ENCODE data around the gene OTUD6A. TPM values are rescaled to one million over a fixed set of nuclear protein-coding genes. Genes with fewer than 3 reads are reported as not detected.
"Not testable (repeated sequence)": the region's sequence is repeated elsewhere in the genome, so short reads cannot be mapped to it uniquely, and the experiment has no call there.

OTUD6A gene
- total and polyA plus RNA-seq, 9 of the 15 experiments (the other 6 are each of a cell fraction or from before 2014, with no cell fraction given) = not detected

DNA sequence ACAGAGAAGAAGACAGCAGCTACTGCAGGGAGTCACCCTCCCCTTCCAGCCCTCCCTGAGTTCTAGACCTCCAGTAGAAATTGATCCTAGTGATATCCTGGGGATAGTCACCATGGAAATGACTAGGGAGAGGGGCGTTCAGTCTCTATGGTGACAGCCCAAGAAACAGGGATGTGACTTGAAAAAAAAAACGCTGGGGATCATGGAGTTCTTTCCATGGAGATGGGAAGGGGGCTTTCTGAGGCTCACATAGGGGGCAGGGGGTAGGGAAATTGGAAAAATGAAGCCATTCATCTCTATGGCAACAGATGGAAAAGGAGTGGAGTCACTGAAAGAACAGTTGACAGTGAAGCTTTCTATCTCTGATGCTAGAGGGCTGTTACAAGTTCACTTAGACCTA is 43.0 kb downstream of the OTUD6A start:
- WGBS (ENCODE audit: insufficient coverage, low coverage, missing lambda C conversion rate) = 0% methylated on average over 2 of the region's 2 CpGs
- intact Hi-C loops (cut with micrococcal nuclease) (no loop called here), in situ Hi-C loops (cut with MboI) (no loop called here)
- no peak overlapping the region for H3K4me3 ChIP-seq
- ChIA-PET CTCF (ENCODE audit: low intra/inter-chr PET ratio) (no interaction called here), POLR2A (no interaction called here)
- H4K20me1 ChIP-seq (replicated peaks; ENCODE audit: control insufficient read depth, insufficient read depth, low read length) = no peaks in the 10 kb centered on the region
- TF ChIP-seq GTF2F1 (IDR thresholded peaks at IDR 0.05; ENCODE audit: low read depth, low read length) = no peak
- no peak for TF ChIP-seq ERF (CRISPR knock-in tag; IDR thresholded peaks at IDR 0.05)
- no TSS peak for BruUV-seq (replicated peaks)
- H3K27me3 ChIP-seq (ENCODE audit: control insufficient read depth in 2 of 2, insufficient read depth in 2 of 2, low read length in 2 of 2) = no peaks in the 10 kb centered on the region
- no peaks in the 10 kb centered on the region for H3K9me1 ChIP-seq (ENCODE audit: control insufficient read depth, insufficient read depth, low read length)
- H3K27ac ChIP-seq (ENCODE audit: extremely low read depth, low read depth, low read length) = no peak overlapping the region
- no peak overlapping the region for H3K4me2 ChIP-seq (ENCODE audit: insufficient read depth, low read length)
- no peaks in the 10 kb centered on the region for H3K4me1 ChIP-seq (replicated peaks in 1 of 2; ENCODE audit: control insufficient read depth in 2 of 2, insufficient read depth in 2 of 2, low read length in 2 of 2)
- no peaks in the 10 kb centered on the region for H3K9me3 ChIP-seq (replicated peaks; ENCODE audit: control insufficient read depth, insufficient read depth, low read depth, low read length)
- H3K79me2 ChIP-seq (ENCODE audit: control insufficient read depth, insufficient read depth, low read length) = no peaks in the 10 kb centered on the region
- FAIRE-seq (no peak), ATAC-seq (no peak), DNase-seq (ENCODE audit: extremely low read depth in 1 of 4, low spot score in 3 of 4) (no peak)
- no peaks in the 10 kb centered on the region for H3K36me3 ChIP-seq (ENCODE audit: control insufficient read depth, insufficient read depth, low read length)
- H3K9ac ChIP-seq (ENCODE audit: insufficient read depth in 1 of 2, low read depth in 2 of 2, low read length in 2 of 2) = no peak overlapping the region
- H2AFZ ChIP-seq (ENCODE audit: low read depth, low read length) = no peak overlapping the region

DNA sequence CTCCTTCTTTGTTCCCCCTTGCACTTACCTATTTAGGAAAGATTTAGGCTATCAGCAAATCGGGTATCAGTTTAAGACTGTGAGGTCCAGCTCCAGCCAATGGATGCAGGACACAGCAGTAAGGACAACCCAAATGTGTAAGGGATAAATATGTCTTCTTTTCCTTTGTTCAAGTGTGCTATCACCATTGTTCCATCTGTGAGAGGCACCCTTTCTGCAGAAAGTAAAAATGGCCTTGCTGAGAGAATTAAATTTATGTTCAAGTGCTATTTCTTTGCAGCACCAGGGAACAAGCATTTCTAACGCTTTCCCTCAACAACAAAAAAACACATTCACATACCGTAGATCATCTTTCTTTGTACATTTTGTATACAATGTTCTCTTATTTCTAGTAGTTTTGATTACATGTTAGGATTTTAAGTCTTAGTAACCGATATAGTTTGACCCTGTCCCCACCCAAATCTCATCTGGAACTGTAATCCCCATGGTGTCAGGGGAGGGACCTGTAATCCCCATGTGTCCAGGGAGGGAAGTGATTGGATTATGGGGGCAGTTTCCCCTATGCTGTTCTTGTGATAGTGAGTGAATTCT is 49.3 kb downstream of the OTUD6A start:
- TF ChIP-seq TRIM28 (IDR thresholded peaks at IDR 0.05) (0 out of 2 replicates have a peak, but pooled peaks have one; percentile 25), ZNF561 (CRISPR knock-in tag; conservative IDR thresholded peaks at IDR 0.05) (0 out of 2 replicates have a peak, but pooled peaks have one; percentile 50)
- H3K9me3 ChIP-seq (replicated peaks; ENCODE audit: control insufficient read depth, insufficient read depth, low read depth, low read length); H3K9me1 ChIP-seq (ENCODE audit: control insufficient read depth, insufficient read depth, low read length); H3K9ac ChIP-seq (ENCODE audit: insufficient read depth in 1 of 2, low read depth in 2 of 2, low read length in 2 of 2); H3K36me3 ChIP-seq (ENCODE audit: control insufficient read depth, insufficient read depth, low read length); H3K79me2 ChIP-seq (ENCODE audit: control insufficient read depth, insufficient read depth, low read length); DNase-seq (ENCODE audit: extremely low read depth in 1 of 4, low spot score in 3 of 4); H3K4me3 ChIP-seq; H3K27me3 ChIP-seq (ENCODE audit: control insufficient read depth in 2 of 2, insufficient read depth in 2 of 2, low read length in 2 of 2); intact Hi-C loops (cut with micrococcal nuclease); POLR2A ChIA-PET; FAIRE-seq; ATAC-seq; BruUV-seq (replicated peaks); H3K27ac ChIP-seq (ENCODE audit: extremely low read depth, low read depth, low read length); H3K4me1 ChIP-seq (replicated peaks in 1 of 2; ENCODE audit: control insufficient read depth in 2 of 2, insufficient read depth in 2 of 2, low read length in 2 of 2); CTCF ChIA-PET (ENCODE audit: low intra/inter-chr PET ratio); H3K4me2 ChIP-seq (ENCODE audit: insufficient read depth, low read length); H2AFZ ChIP-seq (ENCODE audit: low read depth, low read length); H4K20me1 ChIP-seq (replicated peaks; ENCODE audit: control insufficient read depth, insufficient read depth, low read length); in situ Hi-C loops (cut with MboI): not testable (repeated sequence)
- WGBS (ENCODE audit: insufficient coverage, low coverage, missing lambda C conversion rate) = 0% methylated on average over 4 of the region's 4 CpGs

Small RNAs within 50 kb of the gene (microRNA-seq; reads per million reads assigned to microRNA genes)
- gene MIR676 (ENCODE audit: borderline microRNAs expressed) = 0.46 reads per million

Small RNAs within 50 kb of the gene (small RNA-seq; reads per million reads assigned to genes)
- gene MIR676 = not detected

Other genes starting within 250 kb of the OTUD6A start
Only the 7 nearest of the 9 such genes appear.
- gene AWAT2, start 12.5 kb upstream of the OTUD6A start, total RNA-seq (2014; rRNA removed) = not detected in 2 replicates
- not detected in 2 replicates for gene AWAT2, start 12.5 kb upstream of the OTUD6A start, total RNA-seq (2014; rRNA removed; fragmentation: Illumina TruSeq; extraction: Trizol)
- not detected in 2 replicates for gene AWAT2, start 12.5 kb upstream of the OTUD6A start, total RNA-seq (2015; rRNA removed; fragmentation: Illumina TruSeq; extraction: Trizol)
- gene AWAT2, start 12.5 kb upstream of the OTUD6A start, total RNA-seq (2021) = not detected in 2 replicates
- not detected in 2 replicates for gene AWAT2, start 12.5 kb upstream of the OTUD6A start, polyA plus RNA-seq (2011; rRNA removed)
- gene AWAT2, start 12.5 kb upstream of the OTUD6A start, polyA plus RNA-seq (2014; fragmentation: Illumina TruSeq; extraction: Trizol) = not detected in 2 replicates
- not detected for gene AWAT2, start 12.5 kb upstream of the OTUD6A start, polyA plus RNA-seq (2014; fragmentation: Nextera tagmentation; extraction: Ambion mirVana)
- not detected in 2 replicates for gene AWAT2, start 12.5 kb upstream of the OTUD6A start, polyA plus RNA-seq (2014; rRNA removed)
- 42.4 and 47.3 TPM in 2 replicates for gene IGBP1, start 71.0 kb downstream of the OTUD6A start, total RNA-seq (2014; rRNA removed)
- 48.2 and 55.2 TPM in 2 replicates for gene IGBP1, start 71.0 kb downstream of the OTUD6A start, total RNA-seq (2014; rRNA removed; fragmentation: Illumina TruSeq; extraction: Trizol)
- gene IGBP1, start 71.0 kb downstream of the OTUD6A start, total RNA-seq (2015; rRNA removed; fragmentation: Illumina TruSeq; extraction: Trizol) = 35.3 and 36.6 TPM in 2 replicates
- 37.3 and 40.3 TPM in 2 replicates for gene IGBP1, start 71.0 kb downstream of the OTUD6A start, total RNA-seq (2021)
- gene IGBP1, start 71.0 kb downstream of the OTUD6A start, polyA plus RNA-seq (2011; rRNA removed) = 83.1 and 91.8 TPM in 2 replicates
- gene IGBP1, start 71.0 kb downstream of the OTUD6A start, polyA plus RNA-seq (2014; fragmentation: Illumina TruSeq; extraction: Trizol) = 55.0 and 58.4 TPM in 2 replicates
- gene IGBP1, start 71.0 kb downstream of the OTUD6A start, polyA plus RNA-seq (2014; fragmentation: Nextera tagmentation; extraction: Ambion mirVana) = 10 to 100 TPM; 79.3 to 91.5 TPM
- gene IGBP1, start 71.0 kb downstream of the OTUD6A start, polyA plus RNA-seq (2014; rRNA removed) = 41.2 and 52.8 TPM in 2 replicates
- gene DGAT2L6, start 115.0 kb downstream of the OTUD6A start, total RNA-seq (2014; rRNA removed) = not detected in 2 replicates
- not detected in 2 replicates for gene DGAT2L6, start 115.0 kb downstream of the OTUD6A start, total RNA-seq (2014; rRNA removed; fragmentation: Illumina TruSeq; extraction: Trizol)
- gene DGAT2L6, start 115.0 kb downstream of the OTUD6A start, total RNA-seq (2015; rRNA removed; fragmentation: Illumina TruSeq; extraction: Trizol) = not detected in 2 replicates
- not detected in 2 replicates for gene DGAT2L6, start 115.0 kb downstream of the OTUD6A start, total RNA-seq (2021)
- gene DGAT2L6, start 115.0 kb downstream of the OTUD6A start, polyA plus RNA-seq (2011; rRNA removed) = not detected in 2 replicates
- gene DGAT2L6, start 115.0 kb downstream of the OTUD6A start, polyA plus RNA-seq (2014; fragmentation: Illumina TruSeq; extraction: Trizol) = not detected in 2 replicates
- not detected for gene DGAT2L6, start 115.0 kb downstream of the OTUD6A start, polyA plus RNA-seq (2014; fragmentation: Nextera tagmentation; extraction: Ambion mirVana)
- not detected in 2 replicates for gene DGAT2L6, start 115.0 kb downstream of the OTUD6A start, polyA plus RNA-seq (2014; rRNA removed)
- gene AWAT1, start 172.2 kb downstream of the OTUD6A start, total RNA-seq (2014; rRNA removed) = not detected in 2 replicates
- gene AWAT1, start 172.2 kb downstream of the OTUD6A start, total RNA-seq (2014; rRNA removed; fragmentation: Illumina TruSeq; extraction: Trizol) = not detected in 2 replicates
- not detected in 2 replicates for gene AWAT1, start 172.2 kb downstream of the OTUD6A start, total RNA-seq (2015; rRNA removed; fragmentation: Illumina TruSeq; extraction: Trizol)
- not detected in 2 replicates for gene AWAT1, start 172.2 kb downstream of the OTUD6A start, total RNA-seq (2021)
- gene AWAT1, start 172.2 kb downstream of the OTUD6A start, polyA plus RNA-seq (2011; rRNA removed) = not detected in 2 replicates
- not detected in 2 replicates for gene AWAT1, start 172.2 kb downstream of the OTUD6A start, polyA plus RNA-seq (2014; fragmentation: Illumina TruSeq; extraction: Trizol)
- not detected for gene AWAT1, start 172.2 kb downstream of the OTUD6A start, polyA plus RNA-seq (2014; fragmentation: Nextera tagmentation; extraction: Ambion mirVana)
- gene AWAT1, start 172.2 kb downstream of the OTUD6A start, polyA plus RNA-seq (2014; rRNA removed) = not detected in 2 replicates
- gene P2RY4, start 197.7 kb downstream of the OTUD6A start, total RNA-seq (2014; rRNA removed) = not detected in 2 replicates
- gene P2RY4, start 197.7 kb downstream of the OTUD6A start, total RNA-seq (2014; rRNA removed; fragmentation: Illumina TruSeq; extraction: Trizol) = not detected in 2 replicates
- not detected in 2 replicates for gene P2RY4, start 197.7 kb downstream of the OTUD6A start, total RNA-seq (2015; rRNA removed; fragmentation: Illumina TruSeq; extraction: Trizol)
- gene P2RY4, start 197.7 kb downstream of the OTUD6A start, total RNA-seq (2021) = not detected in 2 replicates
- gene P2RY4, start 197.7 kb downstream of the OTUD6A start, polyA plus RNA-seq (2011; rRNA removed) = not detected in 2 replicates
- not detected in 2 replicates for gene P2RY4, start 197.7 kb downstream of the OTUD6A start, polyA plus RNA-seq (2014; fragmentation: Illumina TruSeq; extraction: Trizol)
- not detected for gene P2RY4, start 197.7 kb downstream of the OTUD6A start, polyA plus RNA-seq (2014; fragmentation: Nextera tagmentation; extraction: Ambion mirVana)
- gene P2RY4, start 197.7 kb downstream of the OTUD6A start, polyA plus RNA-seq (2014; rRNA removed) = not detected in 2 replicates
- gene ARR3, start 205.9 kb downstream of the OTUD6A start, total RNA-seq (2014; rRNA removed) = not detected in 2 replicates
- not detected in 2 replicates for gene ARR3, start 205.9 kb downstream of the OTUD6A start, total RNA-seq (2014; rRNA removed; fragmentation: Illumina TruSeq; extraction: Trizol)
- gene ARR3, start 205.9 kb downstream of the OTUD6A start, total RNA-seq (2015; rRNA removed; fragmentation: Illumina TruSeq; extraction: Trizol) = not detected in 2 replicates
- not detected in 2 replicates for gene ARR3, start 205.9 kb downstream of the OTUD6A start, total RNA-seq (2021)
- not detected in 2 replicates for gene ARR3, start 205.9 kb downstream of the OTUD6A start, polyA plus RNA-seq (2011; rRNA removed)
- not detected in 2 replicates for gene ARR3, start 205.9 kb downstream of the OTUD6A start, polyA plus RNA-seq (2014; fragmentation: Illumina TruSeq; extraction: Trizol)
- not detected for gene ARR3, start 205.9 kb downstream of the OTUD6A start, polyA plus RNA-seq (2014; fragmentation: Nextera tagmentation; extraction: Ambion mirVana)
- gene ARR3, start 205.9 kb downstream of the OTUD6A start, polyA plus RNA-seq (2014; rRNA removed) = not detected in 2 replicates
- gene RAB41, start 219.7 kb downstream of the OTUD6A start, total RNA-seq (2014; rRNA removed) = not detected in 2 replicates
- not detected in 2 replicates for gene RAB41, start 219.7 kb downstream of the OTUD6A start, total RNA-seq (2014; rRNA removed; fragmentation: Illumina TruSeq; extraction: Trizol)
- gene RAB41, start 219.7 kb downstream of the OTUD6A start, total RNA-seq (2015; rRNA removed; fragmentation: Illumina TruSeq; extraction: Trizol) = not detected in 2 replicates
- not detected in 2 replicates for gene RAB41, start 219.7 kb downstream of the OTUD6A start, total RNA-seq (2021)
- gene RAB41, start 219.7 kb downstream of the OTUD6A start, polyA plus RNA-seq (2011; rRNA removed) = not detected in 2 replicates
- gene RAB41, start 219.7 kb downstream of the OTUD6A start, polyA plus RNA-seq (2014; fragmentation: Illumina TruSeq; extraction: Trizol) = not detected in 2 replicates
- under 1 TPM in 1 of 2 experiments, not detected in 1; 0.08 TPM for gene RAB41, start 219.7 kb downstream of the OTUD6A start, polyA plus RNA-seq (2014; fragmentation: Nextera tagmentation; extraction: Ambion mirVana)
- gene RAB41, start 219.7 kb downstream of the OTUD6A start, polyA plus RNA-seq (2014; rRNA removed) = not detected in 2 replicates